HG02973 (cell line): Measurements from ENCODE around the gene DHRSX.
"Not testable (repeated sequence)": the region's sequence is repeated elsewhere in the genome, so short reads cannot be mapped to it uniquely, and the experiment has no call there.

ENCODE experiments used
- ATAC-seq: cut with Tn5 transposase; IDR thresholded peaks from one replicate; pipeline ENCODE4 v1.9.1; 2021; ENCODE audit warnings: moderate library complexity; ENCODE audit not compliant: unreplicated experiment

DHRSX gene

DNA sequence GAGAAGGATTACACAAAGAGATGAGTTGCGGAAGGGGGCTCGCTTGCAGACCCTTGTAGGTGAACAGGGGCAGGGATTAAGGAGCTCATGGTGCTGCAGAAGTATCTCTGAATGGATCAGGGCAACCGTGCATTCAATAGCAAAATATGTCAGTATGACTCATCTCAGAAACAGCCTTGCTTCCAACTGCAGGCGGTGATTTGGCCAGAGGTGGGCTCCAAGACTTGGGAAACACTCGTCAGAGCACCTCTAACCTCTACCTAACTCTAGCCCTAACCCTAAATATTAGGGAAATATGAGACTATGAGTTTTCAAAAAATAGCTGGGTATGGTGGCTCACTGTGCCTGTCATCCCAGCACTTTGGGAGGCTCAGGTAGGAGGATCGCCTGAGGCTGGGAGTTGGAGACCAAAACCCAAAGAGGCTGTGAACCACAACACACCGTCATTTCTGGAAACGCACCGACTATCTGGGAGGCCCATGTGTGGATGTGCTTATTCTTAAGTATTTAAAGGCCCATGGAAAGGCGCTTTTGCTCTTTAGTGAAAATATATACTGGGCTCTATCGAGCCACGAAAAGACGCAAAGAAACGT, 102.6 kb downstream of the DHRSX start:
- ATAC-seq, result no peak

DNA sequence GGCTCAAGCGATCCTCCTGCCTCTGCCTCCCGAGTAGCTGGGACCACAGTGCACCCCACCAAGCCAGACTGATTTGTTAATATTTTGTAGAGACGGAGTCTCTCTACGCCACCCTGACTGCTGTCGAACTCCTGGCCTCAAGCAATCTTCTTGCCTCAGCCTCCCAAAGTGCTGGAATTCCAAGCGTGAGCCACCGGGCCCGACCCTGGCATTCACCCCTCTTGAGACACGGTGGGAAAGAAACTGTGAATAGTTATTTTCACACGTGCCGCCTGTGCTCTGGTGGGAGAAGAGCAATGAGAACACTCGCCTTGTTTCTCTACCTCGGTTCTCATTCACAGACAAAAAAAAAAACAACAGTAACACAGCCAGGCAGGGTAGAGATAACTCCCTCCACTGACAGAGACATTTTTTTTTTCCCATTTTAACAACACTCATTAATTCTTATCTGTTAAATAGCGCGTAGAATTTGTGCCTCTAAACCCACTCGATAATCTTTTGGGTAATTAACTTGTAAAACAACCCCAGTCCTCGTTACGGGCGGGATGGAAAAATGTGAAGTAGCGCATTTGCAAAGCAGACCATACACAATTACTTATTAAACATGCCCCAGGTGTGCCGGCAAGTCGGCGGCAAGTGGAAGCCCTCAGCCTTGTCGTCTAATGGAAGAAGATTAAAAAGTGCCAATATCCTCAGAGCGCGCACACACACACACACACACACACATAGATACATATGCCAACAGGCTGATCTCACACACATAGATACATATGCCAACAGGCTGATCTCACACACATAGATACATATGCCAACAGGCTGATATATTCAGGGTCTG, 103.3 kb downstream of the DHRSX start:
- no peak for ATAC-seq

DNA sequence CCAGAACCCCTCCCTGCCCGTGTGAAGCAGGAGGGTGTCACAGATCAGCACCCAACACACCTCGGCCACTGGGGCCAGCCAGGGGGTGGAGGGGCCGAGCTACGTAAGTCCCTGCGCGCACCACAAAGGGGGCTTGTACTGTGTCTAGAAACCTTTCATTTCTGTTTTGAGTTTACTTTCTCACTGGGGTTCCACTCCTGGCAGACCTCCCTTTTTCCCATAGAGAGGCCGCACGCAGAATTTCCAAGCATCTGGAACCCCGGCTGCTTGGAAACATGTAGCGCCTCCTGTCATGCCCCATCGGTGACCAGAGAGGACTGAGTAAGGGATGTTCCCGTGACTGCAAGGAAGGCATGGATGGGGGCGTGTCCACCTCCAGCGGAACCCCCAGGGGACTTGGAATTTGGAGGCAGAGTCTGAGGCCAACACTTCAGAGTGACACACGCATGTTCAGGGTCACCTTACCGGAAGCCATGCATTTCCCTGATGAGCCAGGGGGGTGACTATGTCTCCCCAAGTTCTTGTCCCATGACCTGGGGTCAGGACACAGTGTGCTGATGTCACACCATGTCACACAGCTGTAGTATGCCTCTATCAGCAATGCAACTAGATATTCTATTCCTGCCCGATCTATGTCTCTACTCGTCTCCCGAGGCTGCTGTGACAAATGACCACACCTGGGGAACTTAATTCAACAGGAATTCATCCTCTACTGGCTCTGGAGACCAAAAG, 105.3 kb downstream of the DHRSX start:
- no peak for ATAC-seq

DNA sequence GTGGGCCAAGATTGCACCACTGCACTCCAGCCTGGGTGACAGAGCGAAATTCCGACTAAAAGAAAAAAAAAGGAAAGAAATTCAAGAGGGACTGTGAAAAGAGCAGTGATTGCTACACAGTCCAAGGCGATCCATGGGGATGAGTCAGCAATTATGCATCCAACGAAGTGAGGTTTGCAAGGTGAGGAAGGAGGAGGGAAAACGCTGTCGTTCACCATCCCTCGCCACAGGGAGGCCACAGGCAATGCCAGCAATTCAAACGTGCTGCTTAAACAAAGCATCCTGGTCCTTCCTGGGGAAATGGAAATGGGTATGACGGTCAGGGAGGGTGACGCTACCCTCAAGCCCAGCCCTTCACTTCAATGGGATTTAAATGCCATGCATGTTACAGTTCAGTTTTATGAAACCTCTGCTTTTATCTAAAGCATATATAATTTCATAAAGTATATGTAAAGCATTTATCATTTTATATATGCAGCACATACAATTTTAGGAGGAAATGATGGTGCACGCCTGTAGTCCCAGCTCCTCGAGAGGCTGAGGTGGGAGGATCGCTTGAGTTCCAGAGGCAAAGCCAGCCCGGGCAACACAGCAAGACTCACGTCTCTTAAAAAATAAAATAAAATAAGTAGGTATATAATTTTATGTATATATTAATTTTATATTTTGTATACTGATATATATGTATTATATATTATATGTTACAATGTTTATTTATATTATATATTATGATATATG, 108.7 kb downstream of the DHRSX start:
- no peak for ATAC-seq

DNA sequence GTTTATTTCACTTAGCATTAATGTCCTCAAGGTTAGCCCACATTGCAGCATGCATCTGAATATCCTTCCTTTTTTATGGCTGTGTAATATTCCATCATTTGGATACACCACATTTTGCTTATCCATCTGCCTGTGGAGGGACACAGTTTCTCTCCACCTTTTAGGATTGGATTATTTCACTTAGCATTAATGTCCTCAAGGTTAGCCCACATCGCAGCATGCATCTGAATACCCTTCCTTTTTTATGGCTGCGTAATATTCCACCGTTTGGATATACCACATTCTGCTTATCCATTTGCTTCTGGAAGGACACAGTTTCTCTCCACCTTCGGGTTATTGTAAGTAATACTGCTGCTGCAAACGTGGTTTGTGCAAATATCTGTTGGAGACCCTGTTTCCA, 110.0 kb downstream of the DHRSX start:
- no peak for ATAC-seq

DNA sequence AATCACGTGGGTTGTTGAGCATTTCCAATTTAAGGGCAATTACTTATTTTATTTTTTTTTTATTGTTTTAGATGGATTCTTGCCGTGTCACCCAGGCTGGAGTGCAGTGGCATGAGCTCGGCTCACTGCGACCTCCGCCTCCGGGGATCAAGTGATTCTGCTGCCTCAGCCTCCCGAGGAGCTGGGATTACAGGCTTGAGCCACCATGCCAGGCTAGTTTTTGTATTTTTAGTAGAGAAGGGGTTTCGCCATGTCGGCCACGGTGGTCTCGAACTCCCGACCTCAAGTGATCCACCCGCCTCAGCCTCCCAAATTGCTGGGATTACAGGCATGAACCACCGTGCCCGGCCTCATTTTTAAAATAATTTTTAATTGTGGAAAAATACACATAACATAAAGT, 111.0 kb downstream of the DHRSX start:
- ATAC-seq, result not testable (repeated sequence)

DNA sequence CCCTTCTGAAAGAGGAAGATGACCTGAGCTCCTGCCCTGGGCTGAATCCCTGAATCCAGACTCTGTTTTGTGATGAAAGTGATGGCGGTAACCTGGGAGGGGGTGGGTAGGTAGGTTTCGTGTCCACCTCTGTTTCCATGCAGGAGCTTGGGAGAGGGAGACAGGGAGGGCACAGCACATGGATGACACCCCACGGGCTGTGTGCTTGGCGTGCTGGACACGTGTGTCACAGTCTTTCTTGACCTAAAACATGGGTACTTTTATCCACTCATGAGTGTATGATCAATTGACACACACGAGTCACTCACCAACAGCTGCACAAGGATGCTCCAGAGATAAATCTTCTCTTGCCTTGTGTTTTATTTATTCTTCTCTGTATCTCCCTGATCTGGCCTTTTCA, 111.5 kb downstream of the DHRSX start:
- no peak for ATAC-seq

DNA sequence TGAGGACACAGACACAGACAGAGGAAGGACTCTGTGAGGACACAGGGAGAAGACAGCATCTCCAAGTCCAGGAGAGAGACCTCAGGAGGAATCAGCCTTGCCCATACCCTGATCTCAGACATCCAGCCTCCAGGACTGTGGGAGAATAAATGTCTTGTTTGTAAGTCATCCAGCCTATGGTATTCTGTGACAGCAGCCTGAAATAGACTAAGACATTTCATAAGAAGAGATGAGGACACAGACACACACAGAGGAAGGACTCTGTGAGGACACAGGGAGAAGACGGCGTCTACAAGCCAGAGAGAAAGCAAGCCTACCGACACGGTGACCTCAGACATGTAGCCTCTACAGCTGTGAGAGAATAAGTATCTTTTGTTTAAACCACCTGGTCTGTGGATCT, 112.1 kb downstream of the DHRSX start:
- ATAC-seq, result no peak

DNA sequence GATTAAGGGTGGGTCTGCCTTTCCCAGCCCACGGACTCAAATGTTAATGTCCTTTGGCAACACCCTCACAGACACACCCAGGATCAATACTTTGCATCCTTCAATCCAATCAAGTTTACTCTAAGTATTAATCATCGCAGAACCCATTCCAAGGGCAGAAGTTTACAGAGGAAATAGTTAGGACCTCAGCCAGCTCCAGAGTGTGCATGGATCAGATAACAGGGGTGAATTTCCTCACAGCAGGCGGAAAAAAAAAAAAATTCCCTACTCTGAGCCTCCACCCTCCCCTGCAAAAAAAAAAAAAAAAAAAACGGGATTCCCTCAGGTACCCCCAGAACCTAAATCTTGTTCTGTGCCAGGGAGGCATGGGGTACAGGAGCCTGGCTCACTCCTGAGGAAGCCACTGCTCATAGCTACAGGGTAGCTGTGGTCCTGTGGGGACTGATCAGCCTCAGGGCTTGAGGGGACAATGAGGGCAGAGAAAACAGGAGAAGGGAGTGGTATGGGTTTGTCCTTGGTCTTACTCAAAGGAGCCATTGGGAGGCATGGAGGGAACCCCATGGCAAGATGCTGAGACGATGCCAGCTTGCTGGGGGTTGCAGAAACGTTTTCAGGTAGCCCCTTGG, 113.0 kb downstream of the DHRSX start:
- no peak for ATAC-seq

DNA sequence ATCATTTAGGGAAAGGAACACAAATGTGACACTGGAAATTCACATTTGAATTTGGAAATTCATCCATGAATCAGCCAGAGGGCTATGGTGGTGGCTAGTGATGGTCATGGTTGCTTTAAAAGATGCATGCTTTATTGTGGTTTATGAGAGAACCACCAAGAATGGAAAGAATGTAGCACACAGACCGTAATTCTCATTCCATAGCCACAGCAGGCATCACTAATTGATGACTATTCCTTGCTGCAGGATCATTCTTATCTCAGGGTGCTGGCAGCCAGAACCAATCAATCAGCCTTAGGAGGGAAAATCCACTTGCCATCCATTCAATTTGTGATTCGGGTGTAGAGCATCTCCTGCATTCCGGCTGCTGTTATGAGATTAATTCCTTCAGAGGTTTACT, 115.6 kb downstream of the DHRSX start:
- no peak for ATAC-seq

DNA sequence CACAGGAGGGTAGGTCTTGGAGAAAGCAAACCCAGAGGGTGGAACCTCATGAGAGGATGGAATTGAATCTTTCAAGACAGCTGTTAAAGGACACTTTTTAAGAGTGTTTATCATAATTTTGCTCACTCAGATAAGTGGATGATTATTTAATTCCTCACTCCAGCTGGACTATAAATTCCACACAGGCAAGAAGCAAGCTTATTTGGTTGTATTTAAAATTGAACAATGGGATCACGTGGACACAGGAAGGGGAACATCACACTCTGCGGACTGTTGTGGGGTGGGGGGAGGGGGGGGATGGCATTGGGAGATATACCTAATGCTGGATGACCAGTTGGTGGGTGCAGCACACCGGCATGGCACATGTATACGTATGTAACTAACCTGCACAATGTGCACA, 116.3 kb downstream of the DHRSX start:
- no peak for ATAC-seq

DNA sequence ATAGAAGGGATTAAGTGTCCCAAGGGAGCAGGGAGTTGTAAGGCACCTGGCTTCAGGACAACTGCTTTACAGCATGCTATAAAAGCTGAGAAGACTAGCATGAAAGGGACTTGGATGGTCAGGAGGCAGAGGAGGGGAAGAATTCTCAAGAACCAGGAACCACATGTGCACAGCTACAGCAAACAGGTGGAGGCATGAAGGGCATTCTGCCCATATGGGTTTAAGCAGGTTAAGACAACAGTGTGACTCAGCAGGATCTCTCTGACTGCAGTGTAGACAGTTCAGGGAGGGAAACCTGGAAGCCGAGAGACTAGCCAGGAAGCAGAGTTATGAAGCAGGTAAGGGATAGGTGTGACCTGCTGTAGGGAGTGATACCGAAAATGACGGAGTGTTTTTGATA, 117.0 kb downstream of the DHRSX start:
- ATAC-seq, result no peak

DNA sequence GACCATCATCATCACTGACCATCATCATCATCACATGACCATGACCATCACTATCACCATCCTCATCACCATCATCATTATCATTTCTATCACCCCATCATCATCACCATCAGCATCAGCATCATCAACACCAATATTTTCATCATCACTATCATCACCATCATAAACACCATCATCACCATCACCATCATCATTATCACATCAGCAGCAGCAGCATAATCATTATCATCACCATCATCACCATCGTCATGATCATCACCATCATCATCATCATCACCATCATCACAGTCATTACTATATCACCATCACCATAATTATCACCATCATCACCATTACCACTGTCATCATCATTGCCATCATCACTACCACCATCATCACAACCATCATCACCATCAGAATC, 117.6 kb downstream of the DHRSX start:
- no peak for ATAC-seq

DNA sequence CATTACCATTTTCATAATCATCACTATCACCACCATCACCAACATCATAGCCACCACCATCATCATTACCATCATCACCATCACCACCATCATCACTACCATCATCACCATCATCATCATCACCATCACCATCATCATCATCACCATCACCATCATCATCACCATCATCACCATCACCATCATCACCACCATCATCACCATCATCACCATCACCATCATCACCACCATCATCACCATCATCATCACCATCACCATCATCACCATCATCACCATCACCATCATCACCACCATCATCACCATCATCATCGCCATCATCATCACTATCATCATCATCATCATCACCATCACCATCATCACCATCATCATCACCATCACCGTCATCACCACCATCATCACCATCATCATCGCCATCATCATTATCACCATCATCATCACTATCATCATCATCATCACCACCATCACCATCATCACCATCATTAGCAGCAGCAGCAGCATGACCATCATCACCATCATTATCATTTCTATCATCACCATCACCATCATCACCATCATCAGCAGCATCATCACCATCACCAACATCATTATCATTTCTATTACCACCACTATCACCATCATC, 118.2 kb downstream of the DHRSX start:
- ATAC-seq, result not testable (repeated sequence)

DNA sequence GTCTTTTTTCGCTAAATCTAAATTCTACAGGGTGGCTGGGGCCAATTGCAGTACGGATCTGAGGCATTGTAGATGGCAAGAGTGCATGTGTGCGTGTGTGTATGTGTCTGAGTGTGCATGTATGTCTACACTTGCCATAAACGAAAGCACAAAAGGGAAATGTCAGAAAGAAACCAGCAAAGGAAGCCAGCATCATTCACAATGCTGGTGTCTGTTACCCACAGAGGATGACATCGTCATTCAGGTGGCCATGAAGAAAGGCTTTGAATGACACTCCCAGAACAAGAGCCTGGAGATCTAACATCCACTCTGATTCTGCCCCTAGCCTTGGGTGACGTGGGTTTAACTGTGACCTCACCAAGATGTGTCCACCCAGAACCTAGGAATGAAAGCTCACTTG, 124.6 kb downstream of the DHRSX start:
- no peak for ATAC-seq

DNA sequence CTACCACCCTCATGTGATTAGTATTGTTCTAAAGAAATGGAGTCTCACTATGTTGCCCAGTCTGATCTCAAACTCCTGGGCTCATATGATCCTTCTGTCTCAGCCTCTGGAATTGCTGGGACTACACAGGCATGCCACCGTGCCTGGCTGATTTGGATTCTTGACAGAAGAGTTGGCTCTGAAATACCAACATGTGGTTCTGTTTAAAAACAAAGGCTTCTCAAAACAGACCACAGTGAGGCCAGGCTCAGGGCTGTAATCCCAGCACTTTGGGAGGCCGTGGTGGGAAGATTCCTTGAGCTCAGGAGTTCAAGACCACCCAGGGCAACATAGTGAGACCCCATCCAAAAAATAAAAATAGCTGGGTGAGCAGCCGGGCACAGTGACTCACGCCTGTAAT, 126.7 kb downstream of the DHRSX start:
- no peak for ATAC-seq

DNA sequence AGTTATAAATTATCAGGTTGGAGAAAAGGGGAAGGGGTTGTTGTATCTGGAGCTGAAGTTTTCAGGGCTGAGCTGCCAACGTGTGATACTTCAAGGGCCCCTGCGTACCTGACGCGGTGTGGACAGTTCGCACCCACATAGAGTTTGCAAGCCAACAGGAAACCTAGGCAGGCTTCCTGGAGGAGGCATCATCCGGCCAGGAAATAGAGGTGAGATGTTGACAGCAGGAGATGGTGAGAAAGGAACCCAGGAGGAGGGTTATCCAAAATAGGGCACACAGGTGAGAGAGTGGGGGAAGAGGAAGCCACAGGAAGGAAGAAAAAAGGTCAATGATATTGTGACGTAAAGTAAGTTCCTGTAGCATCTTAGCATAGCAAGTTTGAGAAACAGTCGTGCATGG, 127.2 kb downstream of the DHRSX start:
- ATAC-seq, result no peak

DNA sequence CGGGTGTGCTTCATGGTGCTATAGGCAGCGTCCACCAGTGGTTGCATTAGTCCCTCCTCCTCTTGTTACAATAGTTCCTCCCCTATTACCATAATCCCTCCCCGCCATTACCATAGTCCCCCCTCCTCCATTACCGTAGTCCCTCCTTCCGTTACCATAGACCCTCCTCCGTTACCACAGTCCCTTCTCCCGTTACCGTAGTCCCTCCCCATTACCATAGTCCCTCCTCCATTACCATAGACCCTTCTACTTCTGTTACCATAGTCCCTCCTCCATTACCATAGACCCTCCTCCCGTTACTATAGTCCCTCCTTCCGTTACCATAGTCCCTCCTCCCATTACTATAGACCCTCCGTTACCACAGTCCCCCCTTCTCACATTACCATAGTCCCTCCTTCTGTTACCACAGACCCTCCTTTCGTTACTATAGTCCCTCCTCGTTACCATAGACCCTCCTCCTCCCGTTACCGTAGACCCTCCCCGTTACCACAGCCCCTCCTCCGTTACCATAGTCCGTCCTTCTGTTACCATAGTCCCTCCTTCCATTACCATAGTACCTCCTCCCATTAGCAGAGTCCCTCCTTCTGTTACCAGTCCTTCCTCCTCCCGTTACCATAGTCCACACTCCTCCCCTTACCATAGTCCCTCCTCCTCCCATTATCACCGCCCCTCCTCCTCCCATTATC, 129.6 kb downstream of the DHRSX start:
- ATAC-seq, result no peak

DNA sequence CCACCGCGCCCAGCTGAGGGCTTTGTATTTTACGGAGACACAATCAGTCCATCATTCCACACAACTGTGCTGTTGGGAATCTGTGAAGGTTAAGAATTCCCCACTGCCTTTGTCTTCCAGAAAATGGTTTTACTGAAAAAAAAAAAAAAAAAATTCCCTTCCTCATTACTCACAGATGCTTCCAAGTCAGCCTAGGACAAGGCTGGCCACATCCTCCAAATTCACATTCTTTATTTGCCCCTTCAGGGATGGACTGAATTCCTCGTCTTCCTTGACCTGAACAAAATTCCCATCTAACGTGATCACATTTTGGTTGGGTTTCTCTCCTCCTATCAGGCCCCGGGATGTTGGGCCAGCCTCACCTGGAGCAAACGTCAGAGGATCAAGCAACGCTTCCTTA, 130.3 kb downstream of the DHRSX start:
- ATAC-seq, result no peak

DNA sequence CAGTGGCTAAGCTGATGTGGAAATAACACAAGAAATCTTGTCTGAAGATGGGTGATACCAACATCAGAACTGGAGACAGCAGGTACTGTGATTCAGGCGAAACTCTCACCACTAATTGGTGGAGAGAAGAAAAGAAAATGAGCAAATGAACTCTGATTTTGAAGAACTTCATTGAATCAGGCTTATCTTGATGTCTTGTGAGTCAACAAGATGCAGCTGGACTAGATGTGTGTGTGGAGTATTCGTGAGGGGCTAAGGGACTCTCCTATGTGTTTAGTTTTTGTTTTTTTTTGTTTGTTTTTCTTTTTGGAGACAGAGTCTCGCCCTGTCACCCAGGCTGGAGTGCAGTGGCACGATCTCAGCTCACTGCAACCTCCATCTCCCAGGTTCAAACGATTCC, 131.6 kb downstream of the DHRSX start:
- no peak for ATAC-seq
